ENCODE data around the gene SMPD3. TPM values are rescaled to one million over a fixed set of nuclear protein-coding genes. Genes with fewer than 3 reads are reported as not detected.

The SMPD3 gene
- total and polyA plus RNA-seq, 2 of the 8 experiments (the other 6 are each of a cell fraction or from before 2014, with no cell fraction given), result 0.39 to 1.3 TPM

DNA sequence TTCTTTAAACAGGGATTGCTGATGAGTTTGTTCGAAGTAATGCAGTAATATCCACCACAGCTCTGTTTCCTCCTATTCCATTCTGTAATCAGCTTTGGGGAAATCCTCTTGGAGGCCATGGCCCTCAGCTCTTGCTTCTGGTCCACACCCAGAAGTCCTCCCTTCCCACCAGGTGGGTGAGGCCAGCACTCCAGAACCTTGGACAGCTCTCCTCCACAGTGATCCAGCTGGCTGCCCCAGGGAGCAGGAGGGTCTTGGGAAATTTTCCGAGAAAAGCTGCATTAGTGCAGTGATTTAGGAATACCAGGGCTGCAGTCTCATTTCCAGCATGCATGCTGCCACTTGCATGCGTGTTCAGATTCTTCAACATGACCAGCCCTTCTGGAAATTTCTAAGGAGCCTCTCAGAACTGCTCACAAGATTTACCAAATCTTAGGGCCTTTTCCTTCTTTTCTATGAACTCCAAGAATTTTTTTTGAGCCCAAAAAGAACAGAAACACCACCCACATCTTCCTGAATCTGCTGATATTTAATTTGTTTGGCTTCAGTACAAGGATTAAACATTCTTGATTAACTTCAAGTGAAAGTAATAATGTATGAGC lies 4.2 kb downstream of the SMPD3 start:
- H3K56ac ChIP-seq (replicated peaks; ENCODE audit: insufficient read length, low read depth, low read length), result no peak overlapping the region
- H2BK5ac ChIP-seq (ENCODE audit: low read depth, low read length), result no peak overlapping the region
- FAIRE-seq, result peak; percentile 50
- peak in 1 of 2 experiments; percentile 77 for DNase-seq (ENCODE audit: low read depth in 1 of 2, low spot score in 2 of 2)
- H3K14ac ChIP-seq (ENCODE audit: insufficient read length), result no peak overlapping the region
- H3K9me3 ChIP-seq (ENCODE audit: insufficient read depth in 2 of 2, low read depth in 1 of 2, low read length in 1 of 2), result no peaks in the 10 kb centered on the region
- H3K9ac ChIP-seq (replicated peaks in 1 of 4; ENCODE audit: extremely low read depth in 1 of 4, low read depth in 3 of 4, low read length in 3 of 4), result no peak overlapping the region
- H4K8ac ChIP-seq (ENCODE audit: extremely low read depth, insufficient read depth, low read length), result no peak overlapping the region
- TF ChIP-seq SIX5 (IDR thresholded peaks at IDR 0.05; ENCODE audit: low read depth, low read length) (no peak), SIN3A (conservative IDR thresholded peaks at IDR 0.05 in 1 of 2, IDR thresholded peaks at IDR 0.05 in 1 of 2; ENCODE audit: low read depth in 1 of 2, low read length in 2 of 2) (peak; percentile 93 to 97), RAD21 (IDR thresholded peaks at IDR 0.05 in 1 of 2, conservative IDR thresholded peaks at IDR 0.05 in 1 of 2; ENCODE audit: low read depth in 2 of 2, low read length in 2 of 2) (peak in 1 of 2 experiments; percentile 4; a peak in 1 of 4 replicates), TCF12 (IDR thresholded peaks at IDR 0.05; ENCODE audit: low read depth, low read length) (no peak), SAP30 (IDR thresholded peaks at IDR 0.05; ENCODE audit: insufficient read depth, insufficient replicate concordance, low read length) (peak; percentile 93), YY1 (IDR thresholded peaks at IDR 0.05; ENCODE audit: low read depth, low read length) (no peak), BACH1 (IDR thresholded peaks at IDR 0.05; ENCODE audit: low read length) (0 out of 2 replicates have a peak, but pooled peaks have one; percentile 17), HDAC2 (IDR thresholded peaks at IDR 0.05; ENCODE audit: borderline replicate concordance in 1 of 2, low read depth in 2 of 2, low read length in 2 of 2) (peak in 1 of 2 experiments; percentile 89; a peak in 1 of 4 replicates)
- H3K4ac ChIP-seq (replicated peaks; ENCODE audit: insufficient read length, low read depth, low read length), result no peak overlapping the region
- H3K27ac ChIP-seq (ENCODE audit: low read depth, low read length), result no peak overlapping the region
- peaks cover 12% of the 10 kb centered on the region for H3K23me2 ChIP-seq (ENCODE audit: low read depth, low read length)
- no peak overlapping the region for H2BK12ac ChIP-seq (ENCODE audit: low read depth, low read length)
- peaks cover 2 to 3% of the 10 kb centered on the region in 2 experiments for H4K20me1 ChIP-seq (replicated peaks in 1 of 2; ENCODE audit: control insufficient read depth in 1 of 2, insufficient read depth in 2 of 2, low read length in 2 of 2)
- no peak overlapping the region for H3K18ac ChIP-seq (ENCODE audit: extremely low read depth, low read length)
- H3K27me3 ChIP-seq (replicated peaks in 1 of 4; ENCODE audit: control insufficient read depth in 3 of 4, extremely low read depth in 1 of 4, insufficient read depth in 3 of 4, low read length in 3 of 4), result peaks cover 16 to 26% (median 23%) of the 10 kb centered on the region in 4 experiments
- no peaks in the 10 kb centered on the region for H3K79me1 ChIP-seq (ENCODE audit: low read depth, low read length)
- ChIA-PET POLR2A (ENCODE audit: partially characterized antibody) (no interaction called here), CTCF (ENCODE audit: partially characterized antibody) (interaction anchor here (0.6 to 16.6 kb wide), 28 partner anchors 8 to 657 kb away, joined by 3 to 153 read pairs (median 5); no protein-coding TSS in a partner anchor)
- H3K23ac ChIP-seq (ENCODE audit: insufficient read length), result no peak overlapping the region
- peaks cover 0 to 10% (median 9%) of the 10 kb centered on the region in 4 experiments; a peak in 5 of 7 replicates for H3K4me1 ChIP-seq (replicated peaks in 1 of 4; ENCODE audit: control insufficient read depth in 3 of 4, insufficient read depth in 4 of 4, low read length in 3 of 4)
- no peak overlapping the region for H2AFZ ChIP-seq (ENCODE audit: low read length)
- H3K36me3 ChIP-seq (ENCODE audit: control insufficient read depth in 2 of 4, insufficient read depth in 4 of 4, low read length in 3 of 4), result no peaks in the 10 kb centered on the region
- no peak overlapping the region for H4K5ac ChIP-seq (ENCODE audit: insufficient read length, low read depth, low read length)
- no peak overlapping the region for H2AK5ac ChIP-seq (ENCODE audit: low read depth, low read length)
- H2BK120ac ChIP-seq (replicated peaks; ENCODE audit: low read depth, low read length), result no peak overlapping the region
- H4K91ac ChIP-seq (replicated peaks; ENCODE audit: insufficient read length, low read length), result no peak overlapping the region
- H2BK20ac ChIP-seq (ENCODE audit: low read length), result no peak overlapping the region
- WGBS, 2 experiments (ENCODE audit: extremely low coverage in 1 of 2, insufficient coverage in 1 of 2, insufficient read length in 1 of 2, insufficient replicate concordance in 2 of 2, low coverage in 1 of 2, low lambda C conversion rate in 2 of 2, missing lambda C conversion rate in 1 of 2), result 66% methylated on average over 3 of the region's 3 CpGs; no CpG with 5 or more reads in 1 of the 2 experiments
- no peaks in the 10 kb centered on the region for H3K79me2 ChIP-seq (ENCODE audit: control insufficient read depth in 1 of 2, insufficient read depth in 2 of 2, low read length in 2 of 2)
- H3K4me3 ChIP-seq (ENCODE audit: extremely low read depth in 1 of 4, insufficient read depth in 2 of 4, low read depth in 3 of 4, low read length in 4 of 4), result no peak overlapping the region
- H3K4me2 ChIP-seq (ENCODE audit: insufficient read depth in 1 of 2, low read depth in 2 of 2, low read length in 2 of 2), result no peak overlapping the region
- no peak overlapping the region for H2BK15ac ChIP-seq (ENCODE audit: low read length)
